Glutamatergic neuron (in vitro differentiated cells): ENCODE results near the gene IFITM2. TPM values are rescaled to one million over a fixed set of nuclear protein-coding genes. Genes with fewer than 3 reads are reported as not detected.

ENCODE experiments used
- DNase-seq: peaks from one replicate; pipeline ENCODE4 v3.0.0; 2022
- H3K27ac Mint-ChIP-seq: one replicate; pipeline ENCODE4 v1.8.0; 2020; ENCODE audit warnings: mild to moderate bottlenecking, mixed read lengths, inconsistent platforms; ENCODE audit not compliant: unreplicated experiment
- H3K27me3 Mint-ChIP-seq: one replicate; pipeline ENCODE4 v1.8.0; 2020; ENCODE audit warnings: mild to moderate bottlenecking, moderate library complexity, mixed read lengths, inconsistent platforms; ENCODE audit not compliant: unreplicated experiment
- H3K36me3 Mint-ChIP-seq: one replicate; pipeline ENCODE4 v1.8.0; 2020; ENCODE audit warnings: mild to moderate bottlenecking, mixed read lengths, inconsistent platforms; ENCODE audit not compliant: unreplicated experiment
- H3K4me1 Mint-ChIP-seq: one replicate; pipeline ENCODE4 v1.8.0; 2020; ENCODE audit warnings: mild to moderate bottlenecking, low read depth, mixed read lengths, inconsistent platforms; ENCODE audit not compliant: unreplicated experiment
- H3K4me3 Mint-ChIP-seq: one replicate; pipeline ENCODE4 v1.8.0; 2020; ENCODE audit warnings: mild to moderate bottlenecking, mixed read lengths, inconsistent platforms; ENCODE audit not compliant: unreplicated experiment
- H3K9me3 Mint-ChIP-seq: one replicate; pipeline ENCODE4 v1.8.0; 2020; ENCODE audit warnings: mild to moderate bottlenecking, moderate library complexity, mixed read lengths, inconsistent platforms; ENCODE audit not compliant: unreplicated experiment
- CTCF ChIP-seq: fragments of 200-600 bp; sonication (generic); IDR thresholded peaks from one replicate; pipeline ENCODE4 v1.5.0; 2021; ENCODE audit not compliant: partially characterized antibody, unreplicated experiment
- total RNA-seq: library from RNA; stranded (reverse); fragmentation: NEBNext Ultra II Directional; extraction: Animal tissue kit (Norgen Biotek cat#: 25700); gene quantifications from one replicate; pipeline ENCODE4 v1.2.1, GENCODE V29; 2021; ENCODE audit not compliant: unreplicated experiment

Gene IFITM2
- total RNA-seq, 1 donor from 2014 or later, result 2.5 TPM

- H3K27me3 Mint-ChIP-seq, result peaks cover 5% of the 10 kb centered on the region
- no peak overlapping the region for H3K4me3 Mint-ChIP-seq
- no peak for DNase-seq
- no peak for TF ChIP-seq CTCF
- peaks cover 16% of the 10 kb centered on the region for H3K9me3 Mint-ChIP-seq
- no peaks in the 10 kb centered on the region for H3K4me1 Mint-ChIP-seq
- H3K36me3 Mint-ChIP-seq, result peaks cover 10% of the 10 kb centered on the region
- H3K27ac Mint-ChIP-seq, result no peak overlapping the region
These were observed 34.8 kb upstream of the IFITM2 start for GRCh38 chr11:272931-273198.

- no peak for TF ChIP-seq CTCF
- no peak overlapping the region for H3K4me3 Mint-ChIP-seq
- DNase-seq, result no peak
- no peak overlapping the region for H3K27ac Mint-ChIP-seq
- peaks cover 5% of the 10 kb centered on the region for H3K36me3 Mint-ChIP-seq
- peaks cover 8% of the 10 kb centered on the region for H3K27me3 Mint-ChIP-seq
- peaks cover 5% of the 10 kb centered on the region for H3K9me3 Mint-ChIP-seq
- H3K4me1 Mint-ChIP-seq, result no peaks in the 10 kb centered on the region
These were observed 31.4 kb upstream of the IFITM2 start for GRCh38 chr11:276219-276618.

GRCh38 chr11:278001-278951, 29.3 kb upstream of the IFITM2 start, which contains the start of gene NLRP6:
Gene NLRP6, plus strand, starts transcription at chr11:278407. Its CDS starts 163 bp downstream, at chr11:278570.
- Mint-ChIP-seq H3K9me3 (peaks cover 9% of the 10 kb centered on the region), H3K27me3 (peaks cover 23% of the 10 kb centered on the region), H3K27ac (no peak within 1 kb of the TSS), H3K4me3 (peak within 1 kb of the TSS; percentile 30), H3K36me3 (peaks cover 5% of the 10 kb centered on the region), H3K4me1 (peaks cover 3% of the 10 kb centered on the region)
- no peak for TF ChIP-seq CTCF
- DNase-seq, result no peak

GRCh38 chr11:279040-279965, 28.3 kb upstream of the IFITM2 start:
- Mint-ChIP-seq H3K36me3 (peaks cover 5% of the 10 kb centered on the region), H3K9me3 (peaks cover 12% of the 10 kb centered on the region), H3K4me1 (peaks cover 3% of the 10 kb centered on the region), H3K27ac (no peak overlapping the region), H3K27me3 (peaks cover 22% of the 10 kb centered on the region), H3K4me3 (no peak overlapping the region)
- TF ChIP-seq CTCF, result no peak
- no peak for DNase-seq
